GM18526 (cell line): ENCODE data around the gene SHMT2.

Experiments used
- POLR2A ChIP-seq: IDR thresholded peaks from 3 replicates; pipeline ENCODE4 v1.6.1; 2011; ENCODE audit not compliant: insufficient read length; ENCODE audit errors: extremely low read depth

Gene SHMT2

GRCh38 chr12:57247041-57247440 lies 17.5 kb downstream of the SHMT2 start:
- TF ChIP-seq POLR2A = no peak

- TF ChIP-seq POLR2A = no peak
Observed at GRCh38 chr12:57248934-57249742, 19.6 kb downstream of the SHMT2 start.

- TF ChIP-seq POLR2A = no peak
Observed at GRCh38 chr12:57250541-57250940, 21.0 kb downstream of the SHMT2 start.

GRCh38 chr12:57250956-57251355 lies 21.4 kb downstream of the SHMT2 start, which contains the start of gene STAC3:
STAC3 (minus strand) TSS chr12:57251187; CDS start chr12:57249636, 1,551 bp downstream.
- TF ChIP-seq POLR2A = no peak

- TF ChIP-seq POLR2A = no peak
Observed at GRCh38 chr12:57254506-57255280, 25.2 kb downstream of the SHMT2 start.

- no peak for TF ChIP-seq POLR2A
Observed at GRCh38 chr12:57255916-57256315, 26.4 kb downstream of the SHMT2 start.

GRCh38 chr12:57258977-57259970 lies 29.8 kb downstream of the SHMT2 start:
- no peak for TF ChIP-seq POLR2A

- TF ChIP-seq POLR2A = no peak
Observed at GRCh38 chr12:57260366-57260765, 30.9 kb downstream of the SHMT2 start.

GRCh38 chr12:57261428-57261865 lies 31.9 kb downstream of the SHMT2 start:
- no peak for TF ChIP-seq POLR2A

- TF ChIP-seq POLR2A = no peak
Observed at GRCh38 chr12:57262126-57262822, 32.8 kb downstream of the SHMT2 start.

- no peak for TF ChIP-seq POLR2A
Observed at GRCh38 chr12:57263096-57263495, 33.6 kb downstream of the SHMT2 start.

GRCh38 chr12:57266681-57267080 lies 37.2 kb downstream of the SHMT2 start:
- no peak for TF ChIP-seq POLR2A

- no peak for TF ChIP-seq POLR2A
Observed at GRCh38 chr12:57268264-57268663, 38.8 kb downstream of the SHMT2 start.

GRCh38 chr12:57270966-57271470 lies 41.5 kb downstream of the SHMT2 start:
- TF ChIP-seq POLR2A = no peak
